Astrocyte (in vitro differentiated cells and primary cell): ENCODE results near the gene MAGI3.

Experiments used
- EZH2 ChIP-seq: IDR thresholded peaks from 2 replicates; pipeline ENCODE4 v1.6.1; 2012; ENCODE audit warnings: mild to moderate bottlenecking, low read length, inconsistent platforms; ENCODE audit not compliant: insufficient read depth
- TF ChIP-seq, protein P1 (sequence below): IDR thresholded peaks from 2 replicates; pipeline ENCODE4 v1.5.1; 2011; ENCODE audit warnings: low read depth, mild to moderate bottlenecking, inconsistent platforms, low read length, moderate library complexity; ENCODE audit not compliant: insufficient read depth

DNA sequence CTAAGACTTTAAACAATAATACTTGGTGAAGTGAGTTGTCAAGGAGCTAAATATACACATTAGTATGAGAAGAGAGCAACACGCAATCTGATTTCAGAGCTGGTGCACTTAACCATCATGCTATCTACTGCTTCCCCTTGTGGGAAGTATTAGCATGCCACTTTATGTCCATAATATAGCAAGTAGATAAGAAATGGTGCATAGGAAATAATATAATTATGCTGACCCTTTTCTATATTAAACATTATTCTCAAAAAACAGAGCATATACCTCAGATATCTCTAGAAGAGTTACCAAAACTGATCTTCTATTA, 63.4 kb downstream of the MAGI3 start:
- TF ChIP-seq, protein P1, sequence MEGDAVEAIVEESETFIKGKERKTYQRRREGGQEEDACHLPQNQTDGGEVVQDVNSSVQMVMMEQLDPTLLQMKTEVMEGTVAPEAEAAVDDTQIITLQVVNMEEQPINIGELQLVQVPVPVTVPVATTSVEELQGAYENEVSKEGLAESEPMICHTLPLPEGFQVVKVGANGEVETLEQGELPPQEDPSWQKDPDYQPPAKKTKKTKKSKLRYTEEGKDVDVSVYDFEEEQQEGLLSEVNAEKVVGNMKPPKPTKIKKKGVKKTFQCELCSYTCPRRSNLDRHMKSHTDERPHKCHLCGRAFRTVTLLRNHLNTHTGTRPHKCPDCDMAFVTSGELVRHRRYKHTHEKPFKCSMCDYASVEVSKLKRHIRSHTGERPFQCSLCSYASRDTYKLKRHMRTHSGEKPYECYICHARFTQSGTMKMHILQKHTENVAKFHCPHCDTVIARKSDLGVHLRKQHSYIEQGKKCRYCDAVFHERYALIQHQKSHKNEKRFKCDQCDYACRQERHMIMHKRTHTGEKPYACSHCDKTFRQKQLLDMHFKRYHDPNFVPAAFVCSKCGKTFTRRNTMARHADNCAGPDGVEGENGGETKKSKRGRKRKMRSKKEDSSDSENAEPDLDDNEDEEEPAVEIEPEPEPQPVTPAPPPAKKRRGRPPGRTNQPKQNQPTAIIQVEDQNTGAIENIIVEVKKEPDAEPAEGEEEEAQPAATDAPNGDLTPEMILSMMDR = no peak
- TF ChIP-seq EZH2 = no peak
